HCT116 (cell line): ENCODE results near the gene SMOC1.

Source experiments
- EZH2 ChIP-seq: fragments of 200-600 bp; sonication (generic); IDR thresholded peaks from 2 replicates; pipeline ENCODE4 v1.6.1; 2017; ENCODE audit warnings: antibody characterized with exemption, mixed run types
- ZNF274 ChIP-seq: fragments of 200-500 bp; sonication (Bioruptor generic); IDR thresholded peaks from 2 replicates; pipeline ENCODE4 v1.6.1; 2014; ENCODE audit warnings: mild to moderate bottlenecking, low read depth, low read length, inconsistent platforms
- TF ChIP-seq, protein P1 (sequence below), 3 experiments: fragments of 200-600 bp in 1 of 3; sonication (generic) in 1 of 3; IDR thresholded peaks in 2 of 3; conservative IDR thresholded peaks in 1 of 3; 2 replicates each; pipeline ENCODE4 v1.5.1; 2012 to 2017; ENCODE audit warnings: low read depth in 2 of 3, low read length in 2 of 3, antibody characterized with exemption in 1 of 3, borderline replicate concordance in 1 of 3, control low read depth in 1 of 3, mild to moderate bottlenecking in 1 of 3, mixed read lengths in 1 of 3, mixed run types in 1 of 3, moderate library complexity in 1 of 3; ENCODE audit not compliant: insufficient read depth in 1 of 3

DNA sequence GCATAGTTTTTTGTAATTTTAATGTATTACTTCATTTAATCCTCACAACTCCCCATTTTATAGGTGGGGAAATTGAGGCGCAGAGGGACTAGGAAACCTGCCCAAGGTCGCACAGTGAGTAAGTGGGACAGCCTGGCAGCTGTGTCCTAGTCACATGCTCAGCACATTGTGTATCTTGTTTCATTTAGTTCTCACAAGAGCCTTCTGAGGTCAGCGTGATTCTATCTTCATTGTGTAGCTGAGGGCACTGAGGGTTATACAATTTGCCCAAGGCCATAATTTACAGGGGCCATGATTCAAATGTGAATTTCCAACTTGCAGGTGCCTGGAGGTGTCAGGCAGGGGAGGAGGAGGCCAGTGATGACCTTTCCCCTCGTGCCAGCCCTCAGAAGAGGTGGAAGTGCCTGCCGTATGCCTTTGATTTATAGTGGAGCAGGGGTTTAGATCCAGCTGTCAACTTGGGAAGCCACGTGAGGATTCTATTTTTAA lies 30.3 kb upstream of the SMOC1 start:
- TF ChIP-seq, protein P1, sequence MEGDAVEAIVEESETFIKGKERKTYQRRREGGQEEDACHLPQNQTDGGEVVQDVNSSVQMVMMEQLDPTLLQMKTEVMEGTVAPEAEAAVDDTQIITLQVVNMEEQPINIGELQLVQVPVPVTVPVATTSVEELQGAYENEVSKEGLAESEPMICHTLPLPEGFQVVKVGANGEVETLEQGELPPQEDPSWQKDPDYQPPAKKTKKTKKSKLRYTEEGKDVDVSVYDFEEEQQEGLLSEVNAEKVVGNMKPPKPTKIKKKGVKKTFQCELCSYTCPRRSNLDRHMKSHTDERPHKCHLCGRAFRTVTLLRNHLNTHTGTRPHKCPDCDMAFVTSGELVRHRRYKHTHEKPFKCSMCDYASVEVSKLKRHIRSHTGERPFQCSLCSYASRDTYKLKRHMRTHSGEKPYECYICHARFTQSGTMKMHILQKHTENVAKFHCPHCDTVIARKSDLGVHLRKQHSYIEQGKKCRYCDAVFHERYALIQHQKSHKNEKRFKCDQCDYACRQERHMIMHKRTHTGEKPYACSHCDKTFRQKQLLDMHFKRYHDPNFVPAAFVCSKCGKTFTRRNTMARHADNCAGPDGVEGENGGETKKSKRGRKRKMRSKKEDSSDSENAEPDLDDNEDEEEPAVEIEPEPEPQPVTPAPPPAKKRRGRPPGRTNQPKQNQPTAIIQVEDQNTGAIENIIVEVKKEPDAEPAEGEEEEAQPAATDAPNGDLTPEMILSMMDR (IDR thresholded peaks at IDR 0.05 in 2 of 3, conservative IDR thresholded peaks at IDR 0.05 in 1 of 3; ENCODE audit: borderline replicate concordance in 1 of 3, insufficient read depth in 1 of 3, low read depth in 2 of 3, low read length in 2 of 3): no peak
- TF ChIP-seq ZNF274: no peak
- TF ChIP-seq EZH2: no peak
